Measurements from ENCODE around the gene IL17F. TPM values are rescaled to one million over a fixed set of nuclear protein-coding genes. Genes with fewer than 3 reads are reported as not detected.

IL17F gene
- total RNA-seq, 1 donor from 2014 or later: not detected

GRCh38 chr6:52216932-52217575 lies 27.2 kb downstream of the IL17F start:
- Mint-ChIP-seq H3K27ac (no peak overlapping the region), H3K4me3 (no peak overlapping the region), H3K4me1 (ENCODE audit: unreplicated experiment) (no peaks in the 10 kb centered on the region), H3K27me3 (peaks cover 13% of the 10 kb centered on the region), H3K36me3 (no peaks in the 10 kb centered on the region), H3K9me3 (no peaks in the 10 kb centered on the region)
- TF ChIP-seq CTCF (conservative IDR thresholded peaks at IDR 0.05): no peak
- DNase-seq (ENCODE audit: extremely low spot score, unreplicated experiment): no peak

GRCh38 chr6:52215787-52216186 lies 28.5 kb downstream of the IL17F start:
- Mint-ChIP-seq H3K4me3 (no peak overlapping the region), H3K36me3 (no peaks in the 10 kb centered on the region), H3K27me3 (peaks cover 10% of the 10 kb centered on the region), H3K9me3 (no peaks in the 10 kb centered on the region), H3K4me1 (ENCODE audit: unreplicated experiment) (no peaks in the 10 kb centered on the region), H3K27ac (no peak overlapping the region)
- TF ChIP-seq CTCF (conservative IDR thresholded peaks at IDR 0.05): no peak
- no peak for DNase-seq (ENCODE audit: extremely low spot score, unreplicated experiment)

- Mint-ChIP-seq H3K9me3 (no peaks in the 10 kb centered on the region), H3K27me3 (peaks cover 10% of the 10 kb centered on the region)
Measured at GRCh38 chr6:52213127-52213526, 31.2 kb downstream of the IL17F start.

GRCh38 chr6:52210227-52210626 lies 34.1 kb downstream of the IL17F start:
- H3K36me3 Mint-ChIP-seq: no peaks in the 10 kb centered on the region
- H3K4me3 Mint-ChIP-seq: no peak overlapping the region
- H3K4me1 Mint-ChIP-seq (ENCODE audit: unreplicated experiment): no peaks in the 10 kb centered on the region
- peaks cover 10% of the 10 kb centered on the region for H3K27me3 Mint-ChIP-seq
- H3K9me3 Mint-ChIP-seq: no peaks in the 10 kb centered on the region
- no peak for DNase-seq (ENCODE audit: extremely low spot score, unreplicated experiment)
- no peak overlapping the region for H3K27ac Mint-ChIP-seq
- no peak for TF ChIP-seq CTCF (conservative IDR thresholded peaks at IDR 0.05)

More at GRCh38 chr6:52213127-52213526, 31.2 kb downstream of the IL17F start:
- Mint-ChIP-seq H3K4me3 (no peak overlapping the region), H3K4me1 (ENCODE audit: unreplicated experiment) (no peaks in the 10 kb centered on the region), H3K36me3 (no peaks in the 10 kb centered on the region), H3K27ac (no peak overlapping the region)
- no peak for TF ChIP-seq CTCF (conservative IDR thresholded peaks at IDR 0.05)
- no peak for DNase-seq (ENCODE audit: extremely low spot score, unreplicated experiment)

- Mint-ChIP-seq H3K36me3 (no peaks in the 10 kb centered on the region), H3K4me1 (ENCODE audit: unreplicated experiment) (no peaks in the 10 kb centered on the region), H3K27me3 (peaks cover 10% of the 10 kb centered on the region), H3K27ac (no peak overlapping the region), H3K4me3 (no peak overlapping the region), H3K9me3 (no peaks in the 10 kb centered on the region)
- DNase-seq (ENCODE audit: extremely low spot score, unreplicated experiment): no peak
- TF ChIP-seq CTCF (conservative IDR thresholded peaks at IDR 0.05): no peak
Measured at GRCh38 chr6:52209770-52210169, 34.5 kb downstream of the IL17F start.

Measured in type B pancreatic cell (in vitro differentiated cells).